ENCODE results near the gene ELMO1. TPM values are rescaled to one million over a fixed set of nuclear protein-coding genes. Genes with fewer than 3 reads are reported as not detected.

ELMO1 gene
- total and polyA plus RNA-seq, 11 donors, result 6.9 to 38.6 (median 14.7) TPM

DNA sequence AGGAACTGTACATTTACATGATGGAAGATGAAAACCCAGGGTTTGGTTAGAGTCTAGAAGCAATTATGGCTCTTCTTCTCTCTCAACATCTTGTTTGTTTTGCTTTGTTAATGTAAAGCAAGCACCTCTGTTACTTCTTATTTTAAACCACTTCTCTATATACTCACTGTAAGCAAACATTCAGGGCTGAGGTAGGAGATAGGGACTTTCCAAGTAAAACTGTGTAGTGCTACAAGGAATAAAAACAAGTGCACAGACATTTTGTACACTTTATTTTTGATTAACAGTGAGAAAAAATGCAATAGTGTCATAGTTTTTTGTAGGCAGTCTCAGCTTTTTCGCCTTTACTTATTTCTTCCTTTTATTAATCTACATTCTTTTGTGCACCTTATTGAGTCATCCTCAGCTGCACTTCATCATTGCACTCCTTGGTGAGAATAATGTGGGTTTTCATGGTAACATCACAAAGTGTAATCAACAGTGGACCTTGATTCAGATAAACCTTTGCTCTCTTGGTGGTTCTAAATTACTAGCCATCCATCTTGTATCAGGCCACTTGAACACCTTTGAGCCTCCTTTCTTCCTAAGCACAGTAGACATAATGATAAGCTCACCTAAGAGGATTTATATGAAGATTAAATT lies 52.9 kb downstream of the ELMO1 start:
- H3K27ac ChIP-seq, result no peak overlapping the region
- ATAC-seq, result no peak
- TF ChIP-seq POLR2A (IDR thresholded peaks at IDR 0.05), result no peak
- TF ChIP-seq, protein P1, sequence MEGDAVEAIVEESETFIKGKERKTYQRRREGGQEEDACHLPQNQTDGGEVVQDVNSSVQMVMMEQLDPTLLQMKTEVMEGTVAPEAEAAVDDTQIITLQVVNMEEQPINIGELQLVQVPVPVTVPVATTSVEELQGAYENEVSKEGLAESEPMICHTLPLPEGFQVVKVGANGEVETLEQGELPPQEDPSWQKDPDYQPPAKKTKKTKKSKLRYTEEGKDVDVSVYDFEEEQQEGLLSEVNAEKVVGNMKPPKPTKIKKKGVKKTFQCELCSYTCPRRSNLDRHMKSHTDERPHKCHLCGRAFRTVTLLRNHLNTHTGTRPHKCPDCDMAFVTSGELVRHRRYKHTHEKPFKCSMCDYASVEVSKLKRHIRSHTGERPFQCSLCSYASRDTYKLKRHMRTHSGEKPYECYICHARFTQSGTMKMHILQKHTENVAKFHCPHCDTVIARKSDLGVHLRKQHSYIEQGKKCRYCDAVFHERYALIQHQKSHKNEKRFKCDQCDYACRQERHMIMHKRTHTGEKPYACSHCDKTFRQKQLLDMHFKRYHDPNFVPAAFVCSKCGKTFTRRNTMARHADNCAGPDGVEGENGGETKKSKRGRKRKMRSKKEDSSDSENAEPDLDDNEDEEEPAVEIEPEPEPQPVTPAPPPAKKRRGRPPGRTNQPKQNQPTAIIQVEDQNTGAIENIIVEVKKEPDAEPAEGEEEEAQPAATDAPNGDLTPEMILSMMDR (IDR thresholded peaks at IDR 0.05), result no peak
- DNase-seq, result no peak
- intact Hi-C loops (cut with DNase I), result loop anchor here in 2 of 10 donors (5.0 to 10.0 kb wide), 2 partner anchors 33 to 49 kb away; partner anchors contain the start of gene ELMO1 (in 1 of the 2)
- H3K4me3 ChIP-seq, result no peak overlapping the region
- H3K9me3 ChIP-seq, result no peaks in the 10 kb centered on the region
- no peaks in the 10 kb centered on the region for H3K36me3 ChIP-seq
- H3K4me1 ChIP-seq, result peaks cover 0 to 48% (median 13%) of the 10 kb centered on the region in 12 donors
- H3K27me3 ChIP-seq, result no peaks in the 10 kb centered on the region
- 90 to 96% (median 96%) methylated on average over 1 of the region's 1 CpG for WGBS, 4 donors

DNA sequence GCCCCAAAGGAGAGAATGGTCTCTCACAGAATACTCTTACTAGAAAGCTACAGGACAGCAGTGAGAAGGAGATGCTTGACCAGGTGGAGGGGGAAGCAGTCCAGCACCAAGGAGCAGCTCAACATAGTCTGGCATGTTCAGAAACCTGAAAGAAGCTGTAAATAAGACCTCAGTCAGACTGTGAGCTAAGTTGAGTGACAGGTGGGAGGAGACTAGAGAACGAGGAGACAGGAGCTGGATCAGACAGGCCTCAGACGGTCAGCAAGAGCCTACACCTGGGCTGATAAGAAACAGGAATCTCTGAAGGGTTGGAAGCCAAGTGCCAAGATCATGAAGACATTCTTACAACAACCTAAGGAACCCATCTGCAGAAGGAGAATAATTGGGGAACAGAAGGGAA lies 54.5 kb downstream of the ELMO1 start:
- 75 to 90% (median 84%) methylated on average over 2 of the region's 2 CpGs for WGBS, 4 donors
- TF ChIP-seq, protein P1 (IDR thresholded peaks at IDR 0.05), result no peak
- no peak for TF ChIP-seq POLR2A (IDR thresholded peaks at IDR 0.05)
- H3K27ac ChIP-seq, result no peak overlapping the region
- no peaks in the 10 kb centered on the region for H3K27me3 ChIP-seq
- DNase-seq (no peak), ATAC-seq (no peak)
- H3K9me3 ChIP-seq, result no peaks in the 10 kb centered on the region
- intact Hi-C loops (cut with DNase I), result loop anchor here in 1 of 10 donors (10.0 kb wide), 1 partner anchor 51 kb away; the partner anchor contains the start of gene ELMO1
- peaks cover 0 to 55% (median 13%) of the 10 kb centered on the region in 12 donors for H3K4me1 ChIP-seq
- H3K4me3 ChIP-seq, result no peak overlapping the region
- H3K36me3 ChIP-seq, result no peaks in the 10 kb centered on the region

DNA sequence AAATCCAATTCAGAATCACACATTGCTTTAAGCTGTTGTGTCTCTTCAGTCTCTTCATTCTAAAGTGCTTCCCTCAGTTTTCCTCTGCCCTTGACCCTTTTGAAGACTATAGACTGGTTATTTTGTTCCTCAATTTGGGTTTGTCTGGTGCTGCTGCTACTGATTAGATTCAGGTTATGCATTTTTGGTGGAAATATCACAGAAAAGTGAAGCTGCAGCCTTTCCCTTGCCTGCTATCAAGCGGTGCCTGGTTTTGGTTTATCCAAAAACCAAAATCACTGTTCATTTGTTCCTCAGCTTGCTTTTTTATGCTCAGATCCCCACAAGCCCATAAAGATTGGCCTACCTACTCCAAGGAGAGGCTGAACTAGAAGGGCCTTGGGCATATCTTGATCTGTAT lies 55.2 kb downstream of the ELMO1 start:
- Histone ChIP-seq H3K36me3 (no peaks in the 10 kb centered on the region), H3K4me1 (peaks cover 0 to 59% (median 14%) of the 10 kb centered on the region in 12 donors), H3K9me3 (no peaks in the 10 kb centered on the region), H3K27ac (peak overlapping the region in 1 of 12 donors; percentile 30), H3K4me3 (no peak overlapping the region), H3K27me3 (no peaks in the 10 kb centered on the region)
- TF ChIP-seq, protein P1 (IDR thresholded peaks at IDR 0.05), result no peak
- no peak for TF ChIP-seq POLR2A (IDR thresholded peaks at IDR 0.05)
- ATAC-seq (no peak), DNase-seq (no peak)
- intact Hi-C loops (cut with DNase I), result loop anchor here in 1 of 10 donors (10.0 kb wide), 1 partner anchor 51 kb away; the partner anchor contains the start of gene ELMO1
- 92 to 100% (median 100%) methylated on average over 1 of the region's 1 CpG for WGBS, 4 donors

DNA sequence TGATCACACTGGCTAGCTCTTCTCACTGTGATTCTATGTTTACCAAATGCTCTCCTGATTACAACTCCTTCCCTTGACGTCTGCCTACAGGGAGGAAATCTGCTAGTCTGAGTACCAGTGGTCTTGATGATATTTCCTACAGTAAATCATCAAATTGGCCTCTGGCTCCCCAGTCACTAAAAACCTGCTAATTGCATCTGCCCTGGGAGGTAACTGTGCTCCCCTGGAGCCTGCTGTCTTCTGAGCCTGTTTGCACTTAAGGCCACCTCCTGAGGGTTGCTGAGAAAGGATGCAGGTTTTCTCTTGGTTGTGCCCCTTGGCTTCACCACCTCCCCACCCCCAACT lies 56.0 kb downstream of the ELMO1 start:
- ATAC-seq (no peak), DNase-seq (no peak)
- Histone ChIP-seq H3K36me3 (no peaks in the 10 kb centered on the region), H3K4me3 (no peak overlapping the region), H3K4me1 (peaks cover 0 to 61% (median 14%) of the 10 kb centered on the region in 12 donors), H3K27me3 (no peaks in the 10 kb centered on the region), H3K27ac (peak overlapping the region in 4 of 12 donors; percentile 13 to 79 (median 36)), H3K9me3 (no peaks in the 10 kb centered on the region)
- TF ChIP-seq, protein P1 (IDR thresholded peaks at IDR 0.05), result no peak
- TF ChIP-seq POLR2A (IDR thresholded peaks at IDR 0.05), result no peak
- 31 to 58% (median 52%) methylated on average over 1 of the region's 1 CpG for WGBS, 4 donors
- intact Hi-C loops (cut with DNase I), result loop anchor here in 1 of 10 donors (10.0 kb wide), 1 partner anchor 52 kb away; the partner anchor contains the start of gene ELMO1

Data from heart left ventricle (tissue), 16 donors.